Measurements from ENCODE around the gene SBF2.

Gene SBF2

DNA sequence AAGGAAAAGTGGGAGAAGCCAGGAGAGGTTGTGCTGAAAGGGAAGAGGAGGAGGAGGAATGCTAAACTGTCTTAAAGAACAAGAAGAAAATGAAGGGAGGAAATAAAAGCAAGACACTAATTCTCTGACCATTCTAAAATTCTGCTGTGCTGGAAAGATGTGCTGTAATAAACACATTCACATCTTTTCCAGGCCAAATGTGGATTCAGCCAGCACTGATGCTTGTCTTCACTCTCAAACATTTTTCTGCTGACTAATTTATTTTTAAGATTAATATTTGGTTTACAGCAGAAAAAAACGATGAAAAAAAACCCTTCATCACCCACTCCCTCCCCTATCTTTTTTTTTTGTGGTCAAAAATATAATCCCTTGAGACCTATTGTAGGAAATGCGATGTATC, 406.5 kb downstream of the SBF2 start:
- intact Hi-C loops (cut with micrococcal nuclease) = no loop called here
- Mint-ChIP-seq H3K4me3 (no peak overlapping the region), H3K27me3 (no peaks in the 10 kb centered on the region), H3K36me3 (ENCODE audit: low read depth) (peaks cover 20% of the 10 kb centered on the region), H3K9me3 (no peaks in the 10 kb centered on the region), H3K27ac (no peak overlapping the region), H3K4me1 (ENCODE audit: low read depth) (no peaks in the 10 kb centered on the region)

GRCh38 chr11:9886595-9886994, 407.4 kb downstream of the SBF2 start:
- Mint-ChIP-seq H3K27me3 (no peaks in the 10 kb centered on the region), H3K4me3 (no peak overlapping the region), H3K4me1 (ENCODE audit: low read depth) (no peaks in the 10 kb centered on the region), H3K9me3 (no peaks in the 10 kb centered on the region), H3K36me3 (ENCODE audit: low read depth) (peaks cover 19% of the 10 kb centered on the region), H3K27ac (no peak overlapping the region)
- intact Hi-C loops (cut with micrococcal nuclease) = no loop called here

DNA sequence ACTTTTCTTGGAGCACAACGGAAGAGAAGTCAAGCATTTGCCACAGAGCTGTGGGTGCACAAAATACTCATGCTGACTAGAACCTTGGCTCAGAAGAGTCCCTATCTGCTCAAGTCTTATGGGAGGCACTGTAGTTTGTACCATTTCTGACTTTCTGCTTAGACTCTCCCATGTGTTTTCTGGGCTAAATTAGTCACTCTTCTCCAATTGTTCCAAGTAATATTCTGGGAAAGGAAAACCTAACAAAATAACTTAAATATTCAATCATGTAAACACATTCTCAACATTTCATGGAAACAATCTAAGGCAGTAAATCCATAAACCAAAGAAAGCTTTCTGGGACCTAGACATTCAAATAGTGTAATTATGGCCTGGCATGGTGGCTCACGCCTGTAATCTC, 409.4 kb downstream of the SBF2 start:
- intact Hi-C loops (cut with micrococcal nuclease) = no loop called here

GRCh38 chr11:9880657-9881056, 413.4 kb downstream of the SBF2 start:
- Mint-ChIP-seq H3K9me3 (no peaks in the 10 kb centered on the region), H3K27me3 (no peaks in the 10 kb centered on the region), H3K27ac (no peak overlapping the region), H3K4me3 (no peak overlapping the region), H3K36me3 (ENCODE audit: low read depth) (peaks cover 21% of the 10 kb centered on the region), H3K4me1 (ENCODE audit: low read depth) (no peaks in the 10 kb centered on the region)
- intact Hi-C loops (cut with micrococcal nuclease) = no loop called here

More for the DNA sequence above, 409.4 kb downstream of the SBF2 start:
- Mint-ChIP-seq H3K27me3 (no peaks in the 10 kb centered on the region), H3K27ac (no peak overlapping the region), H3K4me3 (no peak overlapping the region), H3K9me3 (no peaks in the 10 kb centered on the region), H3K36me3 (ENCODE audit: low read depth) (peaks cover 17% of the 10 kb centered on the region), H3K4me1 (ENCODE audit: low read depth) (no peaks in the 10 kb centered on the region)

DNA sequence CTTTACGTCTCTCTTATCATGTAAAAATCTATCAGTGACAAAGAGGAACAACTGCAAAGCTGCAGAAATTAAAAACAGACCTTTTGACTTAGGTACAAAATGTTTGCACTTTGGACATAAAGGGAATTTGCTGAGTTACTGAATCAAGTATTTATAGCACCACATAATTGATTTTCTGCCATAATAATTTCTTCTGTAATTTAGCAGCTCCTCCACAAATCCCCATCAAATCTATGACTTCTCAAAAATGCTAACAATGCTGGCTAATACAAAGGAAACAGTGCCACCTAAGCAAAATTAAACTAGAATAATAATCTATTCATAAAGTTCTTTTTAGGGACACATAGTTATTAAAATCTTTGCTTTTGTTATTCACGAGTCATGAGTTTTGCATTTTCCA, 415.1 kb downstream of the SBF2 start:
- H3K4me1 Mint-ChIP-seq (ENCODE audit: low read depth) = no peaks in the 10 kb centered on the region
- no peak overlapping the region for H3K27ac Mint-ChIP-seq
- no peaks in the 10 kb centered on the region for H3K27me3 Mint-ChIP-seq
- no peaks in the 10 kb centered on the region for H3K9me3 Mint-ChIP-seq
- intact Hi-C loops (cut with micrococcal nuclease) = no loop called here
- H3K36me3 Mint-ChIP-seq (ENCODE audit: low read depth) = peaks cover 21% of the 10 kb centered on the region
- no peak overlapping the region for H3K4me3 Mint-ChIP-seq

GRCh38 chr11:9876331-9876730, 417.7 kb downstream of the SBF2 start:
- no peaks in the 10 kb centered on the region for H3K4me1 Mint-ChIP-seq (ENCODE audit: low read depth)
- peaks cover 22% of the 10 kb centered on the region for H3K36me3 Mint-ChIP-seq (ENCODE audit: low read depth)
- H3K27ac Mint-ChIP-seq = no peak overlapping the region
- H3K4me3 Mint-ChIP-seq = no peak overlapping the region
- intact Hi-C loops (cut with micrococcal nuclease) = no loop called here
- peaks cover 12% of the 10 kb centered on the region for H3K9me3 Mint-ChIP-seq
- H3K27me3 Mint-ChIP-seq = no peaks in the 10 kb centered on the region

- intact Hi-C loops (cut with micrococcal nuclease) = no loop called here
- Mint-ChIP-seq H3K27ac (no peak overlapping the region), H3K27me3 (no peaks in the 10 kb centered on the region), H3K9me3 (peaks cover 12% of the 10 kb centered on the region), H3K4me3 (no peak overlapping the region), H3K4me1 (ENCODE audit: low read depth) (no peaks in the 10 kb centered on the region), H3K36me3 (ENCODE audit: low read depth) (peaks cover 23% of the 10 kb centered on the region)
Measured at GRCh38 chr11:9875862-9876261, 418.2 kb downstream of the SBF2 start.

- H3K36me3 Mint-ChIP-seq (ENCODE audit: low read depth) = peaks cover 28% of the 10 kb centered on the region
- H3K4me1 Mint-ChIP-seq (ENCODE audit: low read depth) = no peaks in the 10 kb centered on the region
- H3K4me3 Mint-ChIP-seq = no peak overlapping the region
- intact Hi-C loops (cut with micrococcal nuclease) = no loop called here
- peaks cover 12% of the 10 kb centered on the region for H3K9me3 Mint-ChIP-seq
- H3K27ac Mint-ChIP-seq = no peak overlapping the region
- H3K27me3 Mint-ChIP-seq = no peaks in the 10 kb centered on the region
Measured at GRCh38 chr11:9875399-9875798, 418.6 kb downstream of the SBF2 start.

- Mint-ChIP-seq H3K27me3 (no peaks in the 10 kb centered on the region), H3K4me1 (ENCODE audit: low read depth) (no peaks in the 10 kb centered on the region), H3K9me3 (peaks cover 12% of the 10 kb centered on the region), H3K27ac (no peak overlapping the region), H3K4me3 (no peak overlapping the region), H3K36me3 (ENCODE audit: low read depth) (peaks cover 30% of the 10 kb centered on the region)
- intact Hi-C loops (cut with micrococcal nuclease) = no loop called here
Measured at GRCh38 chr11:9874466-9874865, 419.6 kb downstream of the SBF2 start.

DNA sequence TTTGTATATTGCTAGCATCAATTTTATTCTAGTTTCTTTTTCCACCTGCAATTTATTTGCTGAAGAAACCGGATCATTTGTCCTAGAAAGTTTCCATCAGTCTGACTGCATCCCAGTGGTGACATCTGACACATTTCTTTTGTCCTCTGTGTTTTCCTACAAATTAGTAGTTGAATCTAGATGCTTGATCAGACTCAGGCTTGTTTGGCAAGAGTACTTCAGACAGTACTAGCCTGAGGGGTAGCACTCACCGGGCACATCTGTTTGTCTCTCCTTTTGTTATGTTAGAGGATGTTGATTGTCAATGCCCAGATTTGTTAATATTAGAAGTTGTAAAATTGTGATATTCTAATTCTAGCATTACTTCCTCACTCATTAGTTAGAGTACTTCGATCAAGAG, 425.4 kb downstream of the SBF2 start:
- H3K4me3 Mint-ChIP-seq = no peak overlapping the region
- no peaks in the 10 kb centered on the region for H3K4me1 Mint-ChIP-seq (ENCODE audit: low read depth)
- intact Hi-C loops (cut with micrococcal nuclease) = no loop called here
- no peak overlapping the region for H3K27ac Mint-ChIP-seq
- peaks cover 16% of the 10 kb centered on the region for H3K36me3 Mint-ChIP-seq (ENCODE audit: low read depth)
- H3K9me3 Mint-ChIP-seq = peaks cover 12% of the 10 kb centered on the region
- H3K27me3 Mint-ChIP-seq = no peaks in the 10 kb centered on the region

- no peaks in the 10 kb centered on the region for H3K4me1 Mint-ChIP-seq (ENCODE audit: low read depth)
Measured at GRCh38 chr11:9862981-9863380, 431.0 kb downstream of the SBF2 start.

GRCh38 chr11:9861860-9862725, 431.9 kb downstream of the SBF2 start:
- H3K36me3 Mint-ChIP-seq (ENCODE audit: low read depth) = no peaks in the 10 kb centered on the region
- intact Hi-C loops (cut with micrococcal nuclease) = loop anchor here (5.0 kb wide), 3 partner anchors 110 to 460 kb away; partner anchors contain the start of gene ADM
- H3K4me1 Mint-ChIP-seq (ENCODE audit: low read depth) = no peaks in the 10 kb centered on the region
- H3K4me3 Mint-ChIP-seq = no peak overlapping the region
- no peak overlapping the region for H3K27ac Mint-ChIP-seq
- H3K9me3 Mint-ChIP-seq = no peaks in the 10 kb centered on the region
- H3K27me3 Mint-ChIP-seq = no peaks in the 10 kb centered on the region

More at GRCh38 chr11:9862981-9863380, 431.0 kb downstream of the SBF2 start:
- Mint-ChIP-seq H3K27ac (no peak overlapping the region), H3K36me3 (ENCODE audit: low read depth) (no peaks in the 10 kb centered on the region), H3K27me3 (no peaks in the 10 kb centered on the region), H3K9me3 (no peaks in the 10 kb centered on the region), H3K4me3 (no peak overlapping the region)
- intact Hi-C loops (cut with micrococcal nuclease) = loop anchor here (5.0 kb wide), 3 partner anchors 109 to 459 kb away; partner anchors contain the start of gene ADM

- no peaks in the 10 kb centered on the region for H3K27me3 Mint-ChIP-seq
- no peaks in the 10 kb centered on the region for H3K9me3 Mint-ChIP-seq
- no peak overlapping the region for H3K4me3 Mint-ChIP-seq
- no peaks in the 10 kb centered on the region for H3K4me1 Mint-ChIP-seq (ENCODE audit: low read depth)
- H3K36me3 Mint-ChIP-seq (ENCODE audit: low read depth) = no peaks in the 10 kb centered on the region
- intact Hi-C loops (cut with micrococcal nuclease) = loop anchor here (5.0 kb wide), 3 partner anchors 113 to 463 kb away; partner anchors contain the start of gene ADM
- H3K27ac Mint-ChIP-seq = no peak overlapping the region
Measured at GRCh38 chr11:9859554-9860305, 434.3 kb downstream of the SBF2 start.

DNA sequence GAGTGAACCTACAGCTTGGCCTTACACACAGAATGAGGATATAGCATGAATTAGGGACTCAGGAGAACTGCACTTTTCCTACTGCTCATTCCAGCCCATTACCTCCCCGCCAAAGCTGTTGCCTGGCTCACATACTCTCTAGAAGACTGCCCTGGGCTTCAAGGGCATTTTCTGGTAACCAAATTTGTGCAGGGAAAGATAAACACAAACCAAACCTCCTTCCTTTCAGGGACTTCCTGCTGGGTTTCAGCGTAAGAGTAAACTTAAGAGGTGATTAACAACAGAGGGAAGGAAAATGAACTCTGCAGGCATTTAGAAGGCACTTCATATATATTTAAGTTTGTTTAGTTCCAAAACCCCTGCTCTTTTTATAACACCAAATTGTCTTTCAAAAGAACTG, 435.2 kb downstream of the SBF2 start:
- Mint-ChIP-seq H3K9me3 (no peaks in the 10 kb centered on the region), H3K4me3 (no peak overlapping the region), H3K36me3 (ENCODE audit: low read depth) (no peaks in the 10 kb centered on the region), H3K4me1 (ENCODE audit: low read depth) (peaks cover 5% of the 10 kb centered on the region), H3K27ac (no peak overlapping the region), H3K27me3 (no peaks in the 10 kb centered on the region)
- intact Hi-C loops (cut with micrococcal nuclease) = no loop called here
